NCI-H460 (cell line): ENCODE results near the gene OPRL1. TPM values are rescaled to one million over a fixed set of nuclear protein-coding genes. Genes with fewer than 3 reads are reported as not detected.
"Not testable (repeated sequence)": the region's sequence is repeated elsewhere in the genome, so short reads cannot be mapped to it uniquely, and the experiment has no call there.

ENCODE experiments used
- DNase-seq: peaks from one replicate; pipeline ENCODE4 v3.0.0-alpha.2; 2016; ENCODE audit warnings: low read depth; ENCODE audit errors: extremely low read depth
- total RNA-seq: library from RNA; depleted of rRNA; stranded (reverse); fragments of >200 nt; shearing (Covaris generic); gene quantifications from 2 replicates; pipeline ENCODE4 v1.2.3, GENCODE V29; 2014

The OPRL1 gene
- total RNA-seq, 1 experiment from 2014 or later = 0.32 TPM

DNA sequence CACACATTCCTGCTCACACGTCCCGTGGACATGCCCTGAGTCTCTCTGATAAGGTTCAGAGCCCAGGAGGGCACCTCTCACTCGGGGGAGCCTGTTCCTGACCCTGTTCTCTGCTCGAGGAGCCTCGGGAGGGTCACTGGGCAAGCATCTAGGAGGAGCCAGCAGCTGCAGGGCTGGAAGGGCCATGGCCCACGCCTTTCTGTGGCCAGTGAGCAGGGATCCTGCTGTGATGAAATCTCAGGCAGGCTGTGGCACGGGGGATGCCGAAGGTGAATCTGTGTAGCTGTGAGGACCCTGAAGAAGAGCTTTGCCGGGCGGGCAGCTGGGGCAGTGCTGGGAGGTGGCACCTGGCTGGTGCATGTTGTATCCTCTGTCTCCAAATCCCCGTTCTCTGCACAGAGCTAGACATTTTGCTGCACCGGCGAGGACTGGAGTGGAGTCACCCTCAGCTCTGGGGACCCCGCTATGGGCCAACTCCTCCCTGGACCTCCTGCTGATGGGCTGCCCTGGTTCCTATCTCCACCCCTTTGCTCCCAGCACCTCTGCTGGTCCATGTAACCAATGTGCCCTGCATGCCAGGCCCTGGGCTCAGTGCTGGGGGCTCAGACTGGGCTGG lies 34.6 kb downstream of the OPRL1 start:
- DNase-seq = no peak

DNA sequence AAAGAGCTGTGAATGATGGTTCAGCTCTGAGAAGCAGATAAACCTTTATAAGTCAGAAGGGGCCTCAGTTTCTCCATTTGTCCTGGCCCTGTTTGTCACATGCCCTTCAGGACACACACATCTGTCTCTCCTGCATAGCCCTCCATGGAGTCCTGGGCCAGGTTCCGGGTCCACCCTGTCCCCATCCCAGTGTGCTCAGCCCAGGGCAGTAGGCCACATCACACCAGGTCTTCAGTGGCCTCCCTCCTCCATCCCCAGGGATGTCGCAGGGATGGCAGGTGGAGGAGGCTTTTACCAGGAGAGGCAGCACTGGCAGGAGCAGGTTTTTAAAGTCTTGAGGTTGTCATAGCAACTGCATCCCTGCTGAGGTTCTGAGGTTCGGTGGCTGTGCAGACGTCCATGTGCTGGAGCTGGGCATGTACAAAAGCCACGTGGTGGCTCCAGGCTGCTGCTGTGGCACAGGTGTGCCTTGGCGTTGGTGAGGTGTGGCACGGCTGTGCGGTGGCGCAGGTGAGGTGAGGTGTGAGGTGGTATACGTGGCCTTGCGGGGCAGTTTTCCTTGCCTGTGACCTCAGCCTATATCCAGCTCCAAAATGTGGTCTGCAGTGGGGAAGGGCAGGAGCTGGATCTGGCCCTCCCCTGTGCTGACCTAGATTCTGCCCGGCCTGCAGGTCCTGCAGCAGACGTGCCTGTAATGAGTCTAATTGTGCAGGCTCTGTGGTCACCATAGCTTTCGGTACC lies 35.5 kb downstream of the OPRL1 start:
- DNase-seq = no peak

GRCh38 chr20:64116016-64116415 lies 36.1 kb downstream of the OPRL1 start:
- DNase-seq = no peak

GRCh38 chr20:64116541-64117431 lies 36.9 kb downstream of the OPRL1 start:
- no peak for DNase-seq

DNA sequence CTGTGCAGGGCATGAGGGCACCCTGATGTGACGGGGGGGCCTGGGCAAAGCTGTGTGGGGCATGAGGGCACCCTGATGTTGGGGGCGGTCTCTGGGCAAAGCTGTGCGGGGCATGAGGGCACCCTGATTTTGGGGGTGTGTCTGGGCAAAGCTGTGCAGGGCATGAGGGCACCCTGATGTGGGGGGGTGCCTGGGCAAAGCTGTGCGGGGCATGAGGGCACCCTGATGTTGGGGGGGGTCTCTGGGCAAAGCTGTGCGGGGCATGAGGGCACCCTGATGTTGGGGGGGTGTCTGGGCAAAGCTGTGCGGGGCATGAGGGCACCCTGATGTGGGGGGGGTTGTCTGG lies 37.5 kb downstream of the OPRL1 start:
- DNase-seq = not testable (repeated sequence)

DNA sequence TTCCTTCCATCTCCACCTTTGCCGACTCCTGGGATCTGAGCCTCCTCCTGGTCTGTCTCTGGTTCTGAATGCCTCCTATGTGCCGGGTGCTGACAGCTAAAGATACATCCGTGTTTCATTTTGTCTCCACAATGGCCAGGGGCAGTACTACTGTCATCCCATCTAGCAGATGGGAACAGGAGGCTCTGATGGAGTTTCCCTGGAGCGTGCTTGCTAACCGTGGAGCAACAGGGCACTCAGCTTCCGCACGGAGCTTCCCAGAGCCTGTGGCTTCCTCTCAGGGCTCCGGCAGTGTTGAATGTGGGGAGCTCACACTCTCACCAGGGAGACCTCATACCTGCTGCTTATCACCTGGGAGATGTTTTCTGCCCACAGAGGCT lies 39.4 kb downstream of the OPRL1 start:
- no peak for DNase-seq

- DNase-seq = no peak
Measured at GRCh38 chr20:64119681-64120341, 39.9 kb downstream of the OPRL1 start.

- no peak for DNase-seq
Measured at GRCh38 chr20:64121586-64121985, 41.7 kb downstream of the OPRL1 start.

DNA sequence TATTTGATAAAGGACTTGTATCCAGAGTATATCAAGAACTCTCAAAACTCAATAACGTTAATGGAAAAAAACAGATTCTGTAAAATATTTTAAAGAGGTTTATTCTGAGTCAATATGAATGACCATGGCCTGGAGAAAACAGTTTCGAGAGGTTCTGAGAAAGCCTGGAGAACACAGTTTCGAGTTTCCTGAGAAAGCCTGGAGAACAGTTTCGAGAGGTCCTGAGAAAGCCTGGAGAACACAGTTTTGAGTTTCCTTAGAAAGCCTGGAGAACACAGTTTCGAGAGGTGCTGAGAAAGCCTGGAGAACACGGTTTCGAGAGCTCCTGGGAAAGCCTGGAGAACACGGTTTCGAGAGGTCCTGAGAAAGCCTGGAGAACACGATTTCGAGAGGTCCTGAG lies 43.0 kb downstream of the OPRL1 start:
- DNase-seq = not testable (repeated sequence)

DNA sequence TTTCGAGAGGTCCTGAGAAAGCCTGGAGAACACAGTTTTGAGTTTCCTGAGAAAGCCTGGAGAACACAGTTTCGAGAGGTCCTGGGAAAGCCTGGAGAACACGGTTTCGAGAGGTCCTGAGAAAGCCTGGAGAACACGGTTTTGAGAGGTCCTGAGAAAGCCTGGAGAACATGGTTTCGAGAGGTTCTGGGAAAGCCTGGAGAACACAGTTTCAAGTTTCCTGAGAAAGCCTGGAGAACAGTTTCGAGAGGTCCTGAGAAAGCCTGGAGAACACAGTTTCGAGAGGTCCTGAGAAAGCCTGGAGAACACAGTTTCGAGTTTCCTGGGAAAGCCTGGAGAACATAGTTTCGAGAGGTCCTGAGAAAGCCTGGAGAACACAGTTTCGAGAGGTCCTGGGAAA lies 43.6 kb downstream of the OPRL1 start:
- not testable (repeated sequence) for DNase-seq

DNA sequence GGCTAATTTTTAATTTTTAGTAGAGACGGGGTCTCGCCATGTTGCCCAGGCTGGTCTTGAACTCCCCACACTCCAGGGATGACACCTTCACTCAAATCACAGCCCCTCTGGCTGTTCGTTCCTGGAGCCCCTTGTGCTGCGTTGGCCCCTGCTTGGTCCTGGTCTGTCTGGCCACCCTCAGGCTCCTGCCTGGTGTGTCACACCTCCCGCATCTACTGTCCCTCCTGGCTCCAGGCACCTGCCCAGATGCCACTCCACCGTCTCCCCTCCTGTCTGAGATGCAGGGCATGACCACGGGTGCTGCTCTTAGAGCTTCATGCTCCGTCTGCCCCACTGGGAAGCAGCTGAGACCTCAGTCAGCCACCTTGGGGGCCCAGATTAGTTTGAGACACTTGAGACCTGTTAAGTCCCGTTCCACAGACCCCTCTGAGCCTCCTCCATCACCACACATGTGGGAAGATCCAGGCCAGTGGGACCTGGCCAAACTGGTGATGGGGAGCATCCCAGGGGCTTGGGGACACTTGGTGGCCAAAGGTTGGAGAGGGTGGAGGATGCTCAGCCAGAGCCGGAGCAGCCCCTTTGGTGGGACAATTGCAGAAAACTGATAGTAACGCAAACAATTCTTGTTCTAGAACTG lies 49.4 kb downstream of the OPRL1 start:
- DNase-seq = no peak

DNA sequence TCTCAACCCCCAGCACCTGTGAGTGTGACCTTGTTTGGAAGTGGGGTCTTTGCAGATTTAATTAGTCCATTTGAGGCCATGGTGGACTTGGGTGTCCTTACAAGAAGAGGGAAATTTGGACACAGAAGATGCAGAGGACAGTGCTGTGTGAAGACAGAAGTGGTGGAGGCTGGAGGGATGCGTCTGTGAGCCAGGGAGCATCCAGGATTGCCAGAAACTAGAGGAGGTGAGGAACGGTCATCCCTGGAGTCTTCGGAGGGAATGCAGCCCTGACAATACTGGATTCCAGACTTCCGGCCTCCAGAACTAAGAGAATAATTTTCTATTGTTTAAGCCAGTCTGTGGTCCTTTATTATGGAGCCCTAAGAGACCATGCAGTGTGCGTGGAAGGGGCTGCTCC lies 50.4 kb downstream of the OPRL1 start:
- DNase-seq = no peak

DNA sequence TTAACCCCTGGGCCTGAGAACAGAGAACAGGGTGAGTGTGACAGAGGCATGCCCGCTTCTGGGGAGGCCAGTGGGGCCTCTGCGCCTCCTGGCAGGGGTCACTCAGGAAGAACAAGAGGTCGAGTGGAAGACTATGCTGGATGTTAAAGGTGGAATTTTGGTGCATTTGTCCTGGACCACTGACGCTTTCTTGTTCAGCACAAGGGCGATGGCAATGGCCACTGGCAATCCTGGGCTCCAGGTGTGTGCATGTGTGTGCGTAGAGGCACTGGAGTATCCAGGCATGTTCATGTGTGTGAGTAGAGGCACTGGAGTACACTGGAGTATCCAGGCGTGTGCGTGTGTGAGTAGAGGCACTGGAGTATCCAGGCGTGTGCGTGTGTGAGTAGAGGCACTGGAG lies 51.0 kb downstream of the OPRL1 start:
- DNase-seq = no peak

DNA sequence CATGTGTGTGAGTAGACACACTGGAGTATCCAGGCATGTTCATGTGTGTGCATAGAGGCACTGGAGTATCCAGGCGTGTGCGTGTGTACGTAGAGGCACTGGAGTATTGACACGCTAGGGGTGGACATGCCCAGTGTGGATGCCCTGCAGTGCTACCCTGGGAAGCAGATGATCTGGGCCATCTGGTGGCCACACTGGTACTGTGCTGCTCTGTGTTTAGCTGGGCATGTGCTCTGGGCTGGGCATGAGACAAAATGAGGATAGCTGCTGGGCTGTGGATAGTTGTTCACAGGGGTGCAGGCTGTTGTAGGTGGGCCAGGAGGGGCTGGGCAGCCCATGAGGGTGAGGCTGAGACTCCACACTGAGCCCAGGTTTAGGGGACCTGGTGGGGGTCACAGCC lies 51.5 kb downstream of the OPRL1 start:
- peak; percentile 42 for DNase-seq

- DNase-seq = no peak
Measured at GRCh38 chr20:64133951-64134407, 54.1 kb downstream of the OPRL1 start.

DNA sequence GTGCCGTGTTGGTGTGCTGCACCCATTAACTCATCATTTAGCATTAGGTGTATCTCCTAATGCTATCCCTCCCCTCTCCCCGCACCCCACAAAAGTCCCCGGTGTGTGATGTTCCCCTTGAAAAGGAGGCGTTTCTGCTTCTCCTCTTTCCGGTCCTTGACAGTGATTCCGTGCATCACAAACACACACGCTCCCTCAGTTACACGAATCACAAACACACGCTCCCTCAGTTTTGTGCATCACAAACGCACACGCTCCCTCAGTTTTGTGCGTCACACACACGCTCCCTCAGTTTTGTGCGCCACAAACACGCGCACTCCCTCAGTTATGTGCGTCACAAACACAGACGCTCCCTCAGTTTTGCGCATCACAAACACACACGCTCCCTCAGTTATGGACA lies 54.9 kb downstream of the OPRL1 start:
- DNase-seq = not testable (repeated sequence)

DNA sequence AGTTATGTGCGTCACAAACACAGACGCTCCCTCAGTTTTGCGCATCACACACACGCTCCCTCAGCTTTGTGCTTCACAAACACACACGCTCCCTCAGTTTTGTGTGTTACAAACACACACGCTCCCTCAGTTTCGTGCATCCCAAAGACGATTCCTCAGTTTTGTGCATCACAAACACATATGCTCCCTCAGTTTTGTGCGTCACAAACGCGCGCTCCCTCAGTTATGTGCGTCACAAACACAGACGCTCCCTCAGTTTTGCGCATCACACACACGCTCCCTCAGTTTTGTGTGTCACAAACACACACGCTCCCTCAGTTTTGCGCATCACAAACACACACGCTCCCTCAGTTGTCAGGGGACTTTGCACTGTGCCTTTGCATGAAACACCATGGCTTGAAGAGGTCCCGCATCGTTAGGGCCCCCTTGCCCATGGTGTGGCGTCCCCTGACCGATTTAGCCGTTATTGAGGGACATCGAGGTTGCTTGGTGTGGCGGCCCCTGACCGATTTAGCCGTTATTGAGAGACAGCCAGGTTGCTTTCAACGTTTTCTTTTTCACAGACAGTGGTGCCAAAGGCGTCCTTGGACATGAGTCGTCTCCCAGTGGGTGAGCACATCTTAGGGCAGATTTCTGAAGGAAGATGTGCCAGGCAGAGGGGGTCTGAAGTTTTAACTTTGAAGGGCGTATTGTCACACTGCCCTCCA lies 56.3 kb downstream of the OPRL1 start:
- no peak for DNase-seq

- no peak for DNase-seq
Measured at GRCh38 chr20:64137598-64138031, 57.7 kb downstream of the OPRL1 start.

GRCh38 chr20:64138276-64138815 lies 58.5 kb downstream of the OPRL1 start:
- DNase-seq = no peak
